HAP-1 (cell line): Measurements from ENCODE around the gene C5orf15.

Experiments
- DNase-seq, 2 experiments: peaks; one replicate each; pipeline ENCODE4 v3.0.0-alpha.2; 2016 to 2020; ENCODE audit warnings: low spot score in 2 of 2
- H3K27me3 ChIP-seq: fragments of 250-450 bp; sonication (Bioruptor Pico); 2 replicates; pipeline ENCODE4 v1.5.1; 2020; ENCODE audit warnings: low read depth, mild to moderate bottlenecking, moderate library complexity
- H3K36me3 ChIP-seq: fragments of 250-450 bp; sonication (Bioruptor Pico); replicated peaks from 2 replicates; pipeline ENCODE4 v1.5.1; 2020; ENCODE audit warnings: mild to moderate bottlenecking
- H3K4me1 ChIP-seq: fragments of 250-450 bp; sonication (Bioruptor Pico); 2 replicates; pipeline ENCODE4 v1.5.1; 2020; ENCODE audit warnings: mild to moderate bottlenecking
- H3K4me3 ChIP-seq: fragments of 250-450 bp; sonication (Bioruptor Pico); 2 replicates; pipeline ENCODE4 v1.5.1; 2020; ENCODE audit warnings: mild to moderate bottlenecking, moderate library complexity
- H3K9me3 ChIP-seq: fragments of 250-450 bp; sonication (Bioruptor Pico); 2 replicates; pipeline ENCODE4 v1.5.1; 2020; ENCODE audit warnings: mild to moderate bottlenecking, moderate library complexity
- in situ Hi-C: fragments of 300-500 bp; cut with MboI; formaldehyde crosslinking; loops from 3 replicates; pipeline ENCODE4 v1.14.3; 2020; ENCODE audit warnings: low sequenced_read_pairs, inconsistent platforms, mixed read lengths

The C5orf15 gene

DNA sequence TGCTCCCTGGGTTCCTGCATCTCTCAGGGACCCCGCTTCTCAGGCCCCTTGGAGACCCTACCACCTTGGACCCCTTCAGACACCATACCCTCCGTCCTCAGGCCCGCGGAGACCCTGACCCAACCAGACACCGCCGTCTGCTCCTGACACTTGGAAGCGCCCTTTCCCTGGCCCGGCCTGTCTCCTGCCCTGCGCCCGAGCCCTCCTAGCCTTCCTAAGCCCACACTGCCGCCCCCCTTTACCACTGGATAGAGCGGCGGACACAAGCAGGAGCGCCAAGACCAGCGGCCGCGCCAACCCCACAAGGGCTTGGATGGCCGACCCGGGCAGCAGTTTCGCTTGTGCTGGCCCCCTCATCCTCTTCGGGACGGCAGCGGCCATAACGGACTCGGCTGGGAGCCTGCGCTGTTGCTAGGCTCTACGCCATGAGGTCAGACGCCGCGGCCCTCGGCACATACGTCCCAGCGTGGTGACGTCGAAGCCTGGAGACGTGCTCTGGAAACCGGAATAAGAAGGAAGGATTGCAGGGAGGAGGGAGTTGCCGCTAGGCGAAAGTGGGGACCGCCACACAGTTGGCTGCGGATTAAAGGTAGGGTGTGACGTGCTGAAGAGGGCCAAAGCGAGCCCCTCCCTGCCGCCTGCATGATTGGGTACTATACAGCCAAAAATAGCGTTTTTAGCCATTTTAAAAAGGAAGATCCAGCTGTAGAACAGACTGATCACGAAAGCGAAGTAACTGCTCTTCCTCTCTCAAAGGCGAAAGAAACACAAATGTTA lies at the start of gene C5orf15:
TSS of gene C5orf15 (minus strand) at position 422 of the 777 bp plus-strand sequence. CDS start at position 381, 41 bp downstream.
- no peaks in the 10 kb centered on the region for H3K27me3 ChIP-seq
- peak within 1 kb of the TSS; percentile 96 for H3K4me3 ChIP-seq
- peaks cover 20% of the 10 kb centered on the region for H3K36me3 ChIP-seq
- peaks cover 11% of the 10 kb centered on the region for H3K4me1 ChIP-seq
- in situ Hi-C loops = no loop called here
- H3K9me3 ChIP-seq = no peaks in the 10 kb centered on the region
- DNase-seq = peak; percentile 95 to 99

DNA sequence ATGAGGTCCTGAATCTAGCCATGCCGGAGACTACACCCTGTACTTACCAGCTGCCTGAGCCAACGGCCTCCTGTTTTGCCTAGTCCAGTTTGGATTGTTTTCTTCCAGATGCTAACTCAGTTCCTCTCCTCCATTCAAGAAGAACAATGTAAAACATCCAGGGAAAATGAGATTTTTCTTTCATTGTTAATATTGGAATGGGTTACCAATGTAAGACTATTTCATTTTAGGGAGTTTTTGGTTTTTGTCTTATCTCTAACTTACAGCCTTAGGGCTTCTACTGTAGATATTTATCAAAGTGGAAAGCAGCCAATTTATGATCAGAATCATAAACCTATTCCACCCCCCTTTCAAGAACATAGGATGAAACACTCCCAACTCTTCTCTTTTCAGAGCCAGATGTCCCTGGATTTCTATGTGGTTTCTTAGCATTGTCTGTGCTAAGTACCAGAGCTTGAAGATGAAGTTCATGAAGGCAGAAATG lies 39.9 kb upstream of the C5orf15 start:
- in situ Hi-C loops = no loop called here
- Histone ChIP-seq H3K4me3 (no peak overlapping the region), H3K36me3 (peaks cover 2% of the 10 kb centered on the region), H3K27me3 (no peaks in the 10 kb centered on the region; the same call in 1 of the 2 replicates), H3K9me3 (no peaks in the 10 kb centered on the region), H3K4me1 (no peaks in the 10 kb centered on the region)
- DNase-seq = no peak

DNA sequence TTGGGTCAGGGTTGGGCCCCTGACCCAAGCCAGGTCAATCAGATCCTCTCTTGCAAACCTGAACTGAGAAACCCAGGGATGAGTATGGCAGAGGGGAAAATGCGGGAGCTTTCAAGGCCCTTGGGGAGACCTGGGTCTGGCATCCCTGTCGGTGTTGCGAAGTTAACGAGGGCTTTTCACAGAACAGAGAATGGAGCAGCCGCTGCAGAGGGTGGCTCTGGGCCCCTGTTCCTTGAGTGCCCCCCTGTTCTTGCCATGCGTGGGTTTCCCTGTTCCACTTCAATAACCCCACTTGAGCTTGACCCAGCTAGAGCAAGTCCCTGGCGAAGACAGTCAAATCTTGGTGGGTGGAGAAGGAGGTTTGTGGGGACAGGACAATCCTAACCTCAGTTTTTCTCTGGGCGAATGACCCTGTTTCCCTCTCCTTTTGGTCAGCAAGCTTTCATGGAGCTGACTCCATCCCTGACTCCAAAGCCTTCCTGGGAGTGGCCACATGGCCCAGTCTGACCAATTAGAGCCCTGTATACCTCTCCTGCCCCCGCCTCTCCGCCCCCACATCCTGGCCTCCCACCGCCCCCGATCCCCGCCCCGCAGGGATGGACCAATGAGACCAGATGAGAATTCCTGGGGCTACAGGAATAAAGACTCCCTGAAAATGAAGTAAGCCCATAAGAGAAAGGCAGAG lies 39.3 kb upstream of the C5orf15 start:
- Histone ChIP-seq H3K36me3 (peaks cover 7% of the 10 kb centered on the region), H3K4me1 (no peaks in the 10 kb centered on the region), H3K9me3 (no peaks in the 10 kb centered on the region), H3K4me3 (no peak overlapping the region), H3K27me3 (no peaks in the 10 kb centered on the region)
- DNase-seq = peak in 1 of 2 experiments; percentile 57
- in situ Hi-C loops = no loop called here

DNA sequence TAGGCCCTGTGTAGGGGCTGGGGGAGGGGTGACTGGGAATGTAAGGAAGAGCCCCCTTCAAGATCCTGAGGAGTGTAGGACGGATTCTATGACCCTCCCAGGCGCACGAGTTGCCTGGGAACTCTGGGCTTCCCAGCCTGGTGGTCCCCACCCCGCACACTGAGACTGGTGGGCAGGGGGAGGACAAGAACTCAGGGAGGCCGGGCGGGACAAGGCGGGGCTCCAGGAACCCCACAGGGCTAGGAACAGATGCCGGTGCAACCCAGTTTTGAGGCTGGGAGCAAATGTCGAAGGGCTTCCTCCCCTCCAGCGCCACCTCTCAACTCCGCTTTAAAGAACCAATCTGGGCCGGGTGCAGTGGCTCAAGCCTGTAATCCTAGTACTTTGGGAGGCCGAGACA lies 37.7 kb upstream of the C5orf15 start:
- Histone ChIP-seq H3K4me3 (no peak overlapping the region; the same call in 1 of the 2 replicates), H3K27me3 (no peaks in the 10 kb centered on the region), H3K4me1 (peaks cover 7% of the 10 kb centered on the region; the same call in 1 of the 2 replicates), H3K36me3 (peaks cover 20% of the 10 kb centered on the region), H3K9me3 (no peaks in the 10 kb centered on the region)
- no peak for DNase-seq
- in situ Hi-C loops = no loop called here

GRCh38 chr5:134005417-134006061 lies 37.1 kb upstream of the C5orf15 start:
- H3K4me1 ChIP-seq = peaks cover 7% of the 10 kb centered on the region; the same call in 1 of the 2 replicates
- H3K36me3 ChIP-seq = peaks cover 25% of the 10 kb centered on the region
- H3K4me3 ChIP-seq = peak overlapping the region; percentile 83
- in situ Hi-C loops = no loop called here
- DNase-seq = no peak
- H3K27me3 ChIP-seq = no peaks in the 10 kb centered on the region
- H3K9me3 ChIP-seq = no peaks in the 10 kb centered on the region

- in situ Hi-C loops = no loop called here
- no peaks in the 10 kb centered on the region for H3K9me3 ChIP-seq
- H3K27me3 ChIP-seq = no peaks in the 10 kb centered on the region
- H3K4me1 ChIP-seq = peaks cover 7% of the 10 kb centered on the region; the same call in 1 of the 2 replicates
- peaks cover 30% of the 10 kb centered on the region for H3K36me3 ChIP-seq
- DNase-seq = peak; percentile 74 to 80
- peak within 1 kb of the TSS; percentile 83 for H3K4me3 ChIP-seq
These were observed 36.4 kb upstream of the C5orf15 start, which contains the start of gene VDAC1 for GRCh38 chr5:134004626-134005416. Gene VDAC1 (minus strand): TSS chr5:134004975. CDS start chr5:133993012, 11,963 bp downstream.

DNA sequence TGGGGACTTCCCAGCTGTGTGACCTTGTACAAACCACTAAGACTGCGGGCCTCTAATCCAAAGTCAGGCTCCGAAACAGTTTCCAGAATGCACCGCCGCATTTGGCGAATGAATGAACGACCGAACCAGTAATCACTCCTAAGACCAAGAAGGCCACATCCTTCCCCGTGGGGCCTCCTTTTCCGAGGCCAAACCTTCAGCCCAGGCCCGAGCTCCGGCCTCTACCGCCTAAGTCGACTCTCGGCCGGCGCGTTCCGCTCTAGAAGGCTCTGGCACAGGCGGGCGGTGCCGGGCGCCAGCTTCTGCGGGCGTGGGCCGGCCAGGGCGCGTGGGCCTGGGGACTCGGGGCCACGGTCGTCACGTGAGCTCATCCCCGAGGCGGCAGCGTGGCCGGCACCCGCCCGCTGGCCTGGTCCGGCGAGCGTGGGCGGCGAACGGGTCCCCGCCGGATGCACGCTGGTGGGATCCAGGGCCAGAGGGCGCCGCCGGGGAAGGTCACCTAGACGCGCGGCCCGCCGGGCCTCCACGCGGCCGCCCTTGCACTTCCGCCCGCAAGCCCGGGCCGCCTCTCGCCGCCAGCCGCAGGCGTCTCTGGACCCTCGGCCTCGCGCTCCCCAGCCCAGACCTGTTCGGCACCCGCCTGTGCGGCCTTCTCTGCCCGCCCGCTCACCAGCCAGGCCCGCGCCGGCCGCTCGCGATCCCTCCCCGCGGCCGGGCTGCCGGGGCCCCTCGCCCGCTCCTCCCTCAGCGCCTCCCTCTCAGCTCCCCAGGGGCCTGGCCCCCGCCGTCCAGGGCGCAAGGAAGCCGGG lies 35.6 kb upstream of the C5orf15 start:
- DNase-seq = peak; percentile 23 to 32
- Histone ChIP-seq H3K4me3 (peak overlapping the region; percentile 83), H3K4me1 (peaks cover 7% of the 10 kb centered on the region; the same call in 1 of the 2 replicates), H3K27me3 (no peaks in the 10 kb centered on the region), H3K9me3 (no peaks in the 10 kb centered on the region), H3K36me3 (peaks cover 30% of the 10 kb centered on the region)
- in situ Hi-C loops = no loop called here

- peaks cover 30% of the 10 kb centered on the region for H3K36me3 ChIP-seq
- peaks cover 7% of the 10 kb centered on the region; the same call in 1 of the 2 replicates for H3K4me1 ChIP-seq
- H3K4me3 ChIP-seq = peak overlapping the region; percentile 83
- in situ Hi-C loops = no loop called here
- H3K27me3 ChIP-seq = no peaks in the 10 kb centered on the region
- DNase-seq = peak in 1 of 2 experiments; percentile 42
- H3K9me3 ChIP-seq = no peaks in the 10 kb centered on the region
These were observed 34.8 kb upstream of the C5orf15 start for GRCh38 chr5:134003064-134003816.

- Histone ChIP-seq H3K9me3 (no peaks in the 10 kb centered on the region), H3K36me3 (peaks cover 30% of the 10 kb centered on the region), H3K4me1 (peaks cover 7% of the 10 kb centered on the region; the same call in 1 of the 2 replicates), H3K4me3 (peak overlapping the region; percentile 83), H3K27me3 (no peaks in the 10 kb centered on the region)
- no peak for DNase-seq
- in situ Hi-C loops = no loop called here
These were observed 33.7 kb upstream of the C5orf15 start for GRCh38 chr5:134001938-134002731.

GRCh38 chr5:134000696-134001453 lies 32.5 kb upstream of the C5orf15 start:
- no peak for DNase-seq
- in situ Hi-C loops = no loop called here
- Histone ChIP-seq H3K4me3 (no peak overlapping the region), H3K36me3 (peaks cover 30% of the 10 kb centered on the region), H3K27me3 (no peaks in the 10 kb centered on the region), H3K9me3 (no peaks in the 10 kb centered on the region), H3K4me1 (peaks cover 13% of the 10 kb centered on the region; the same call in 1 of the 2 replicates)

GRCh38 chr5:134000091-134000511 lies 31.7 kb upstream of the C5orf15 start:
- peaks cover 13% of the 10 kb centered on the region for H3K4me1 ChIP-seq
- in situ Hi-C loops = no loop called here

More at GRCh38 chr5:134000091-134000511, 31.7 kb upstream of the C5orf15 start:
- Histone ChIP-seq H3K4me3 (no peak overlapping the region), H3K9me3 (no peaks in the 10 kb centered on the region), H3K27me3 (no peaks in the 10 kb centered on the region), H3K36me3 (peaks cover 30% of the 10 kb centered on the region)
- DNase-seq = no peak
